G401.6 (cell line): ENCODE measurements around the gene SPATA1.

ENCODE experiments used
- FAIRE-seq: peaks from 2 replicates; lab custom pipeline; 2012; peaks lifted over from hg19 to GRCh38; lab: Jason Lieb, UNC

SPATA1 gene

GRCh38 chr1:84597011-84597410 is 90.8 kb downstream of the SPATA1 start:
- no peak for FAIRE-seq

- no peak for FAIRE-seq
Observed at GRCh38 chr1:84598418-84598817, 92.2 kb downstream of the SPATA1 start.

- FAIRE-seq, result no peak
Observed at GRCh38 chr1:84598846-84599741, 92.9 kb downstream of the SPATA1 start.

GRCh38 chr1:84600796-84601195 is 94.6 kb downstream of the SPATA1 start:
- no peak for FAIRE-seq

- no peak for FAIRE-seq
Observed at GRCh38 chr1:84603223-84603622, 97.0 kb downstream of the SPATA1 start.

GRCh38 chr1:84603941-84604830 is 98.0 kb downstream of the SPATA1 start:
- FAIRE-seq, result no peak

GRCh38 chr1:84605157-84605556 is 99.0 kb downstream of the SPATA1 start:
- no peak for FAIRE-seq

GRCh38 chr1:84606977-84607376 is 100.8 kb downstream of the SPATA1 start:
- FAIRE-seq, result no peak

- no peak for FAIRE-seq
Observed at GRCh38 chr1:84611091-84611490, 104.9 kb downstream of the SPATA1 start.

- FAIRE-seq, result no peak
Observed at GRCh38 chr1:84611796-84612195, 105.6 kb downstream of the SPATA1 start.

- no peak for FAIRE-seq
Observed at GRCh38 chr1:84613026-84613425, 106.8 kb downstream of the SPATA1 start.

- no peak for FAIRE-seq
Observed at GRCh38 chr1:84613887-84614286, 107.7 kb downstream of the SPATA1 start.

- no peak for FAIRE-seq
Observed at GRCh38 chr1:84615790-84616189, 109.6 kb downstream of the SPATA1 start.
